ENCODE measurements around the gene DEFB129. TPM values are rescaled to one million over a fixed set of nuclear protein-coding genes. Genes with fewer than 3 reads are reported as not detected.
"Not testable (repeated sequence)": the region's sequence is repeated elsewhere in the genome, so short reads cannot be mapped to it uniquely, and the experiment has no call there.

DEFB129 gene
- total RNA-seq, 2 donors from 2014 or later = not detected

GRCh38 chr20:225879-226278 lies 1.2 kb upstream of the DEFB129 start:
- not testable (repeated sequence) for H3K9me3 Mint-ChIP-seq; H3K27me3 Mint-ChIP-seq; H3K4me3 Mint-ChIP-seq; H3K4me1 Mint-ChIP-seq; H3K36me3 Mint-ChIP-seq (ENCODE audit: low read depth); H3K27ac Mint-ChIP-seq; ATAC-seq (replicated peaks)

GRCh38 chr20:227439-228105 lies 514 bp downstream of the DEFB129 start:
- H3K27me3 Mint-ChIP-seq = peaks cover 7% of the 10 kb centered on the region
- no peaks in the 10 kb centered on the region for H3K36me3 Mint-ChIP-seq (ENCODE audit: low read depth)
- H3K4me1 Mint-ChIP-seq = no peaks in the 10 kb centered on the region
- no peak overlapping the region for H3K4me3 Mint-ChIP-seq
- H3K9me3 Mint-ChIP-seq = no peaks in the 10 kb centered on the region
- ATAC-seq (replicated peaks) = no peak
- no peak overlapping the region for H3K27ac Mint-ChIP-seq

DNA sequence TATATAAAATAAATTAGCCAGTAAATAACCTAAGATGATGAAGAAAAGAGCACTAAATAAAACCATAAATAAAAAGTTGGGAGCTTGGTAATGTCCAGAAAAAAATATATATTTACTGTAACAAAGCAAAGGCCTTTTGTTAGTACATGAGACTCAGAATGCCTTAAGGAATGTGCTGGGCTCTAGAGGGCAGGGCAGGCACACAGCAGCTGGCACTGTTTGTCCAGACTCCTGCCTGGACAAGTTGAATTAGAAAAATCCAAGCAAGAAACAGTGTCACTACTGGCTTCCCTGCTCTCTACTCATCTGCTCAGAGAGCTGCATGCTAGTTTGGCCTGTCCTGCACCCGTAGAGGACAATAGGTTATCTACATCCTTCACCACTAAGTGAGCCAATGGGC lies 8.8 kb downstream of the DEFB129 start:
- H3K27me3 Mint-ChIP-seq = no peaks in the 10 kb centered on the region
- peaks cover 11% of the 10 kb centered on the region for H3K4me1 Mint-ChIP-seq
- ATAC-seq (replicated peaks) = no peak
- no peaks in the 10 kb centered on the region for H3K9me3 Mint-ChIP-seq
- no peak overlapping the region for H3K4me3 Mint-ChIP-seq
- H3K36me3 Mint-ChIP-seq (ENCODE audit: low read depth) = no peaks in the 10 kb centered on the region
- H3K27ac Mint-ChIP-seq = no peak overlapping the region

DNA sequence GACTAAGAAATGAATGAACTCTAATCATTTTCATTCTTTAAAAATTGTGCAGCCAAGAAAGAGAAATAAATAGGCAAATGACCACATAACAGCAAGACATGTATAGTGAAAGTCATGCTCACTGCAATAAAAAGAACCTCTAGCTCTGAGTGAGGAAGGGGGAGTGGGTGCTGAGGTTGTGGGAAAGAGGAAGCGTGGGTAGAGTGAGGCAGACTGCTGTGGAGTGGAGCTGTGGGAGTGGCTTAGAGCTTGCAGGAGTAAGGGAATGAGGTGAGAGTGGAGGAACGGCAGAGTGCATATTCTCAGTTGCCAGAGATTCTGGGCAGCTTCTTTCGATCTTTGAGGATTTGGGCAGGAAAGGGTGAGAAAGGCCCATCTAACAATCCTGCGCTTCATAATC lies 10.4 kb downstream of the DEFB129 start:
- H3K9me3 Mint-ChIP-seq = no peaks in the 10 kb centered on the region
- peaks cover 5% of the 10 kb centered on the region for H3K27me3 Mint-ChIP-seq
- ATAC-seq (replicated peaks) = peak; percentile 89
- peak overlapping the region; percentile 44 for H3K27ac Mint-ChIP-seq
- H3K4me1 Mint-ChIP-seq = peaks cover 11% of the 10 kb centered on the region
- peak overlapping the region; percentile 64 for H3K4me3 Mint-ChIP-seq
- no peaks in the 10 kb centered on the region for H3K36me3 Mint-ChIP-seq (ENCODE audit: low read depth)

DNA sequence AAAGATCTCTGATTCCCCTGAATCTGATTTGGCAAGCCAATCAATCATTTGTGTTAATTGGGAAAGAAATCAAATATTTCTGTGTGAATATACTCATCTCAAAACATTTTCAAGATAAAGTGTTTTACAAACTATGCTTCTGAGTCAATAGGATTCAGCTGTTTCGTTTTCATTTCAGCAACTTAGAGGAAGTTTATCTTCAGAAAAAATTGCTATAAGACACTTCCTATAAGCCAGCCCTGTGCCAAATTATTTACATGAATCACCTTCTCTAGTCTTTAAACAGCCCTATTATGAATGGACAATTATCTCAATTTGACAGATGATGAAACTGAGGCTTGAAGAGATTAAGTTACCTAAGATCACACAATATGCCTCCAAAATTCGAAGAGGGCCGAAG lies 10.9 kb downstream of the DEFB129 start:
- H3K4me3 Mint-ChIP-seq = peak overlapping the region; percentile 64
- H3K4me1 Mint-ChIP-seq = peaks cover 11% of the 10 kb centered on the region
- peak; percentile 84 for ATAC-seq (replicated peaks)
- H3K36me3 Mint-ChIP-seq (ENCODE audit: low read depth) = no peaks in the 10 kb centered on the region
- H3K9me3 Mint-ChIP-seq = no peaks in the 10 kb centered on the region
- peak overlapping the region; percentile 44 for H3K27ac Mint-ChIP-seq
- H3K27me3 Mint-ChIP-seq = peaks cover 9% of the 10 kb centered on the region

DNA sequence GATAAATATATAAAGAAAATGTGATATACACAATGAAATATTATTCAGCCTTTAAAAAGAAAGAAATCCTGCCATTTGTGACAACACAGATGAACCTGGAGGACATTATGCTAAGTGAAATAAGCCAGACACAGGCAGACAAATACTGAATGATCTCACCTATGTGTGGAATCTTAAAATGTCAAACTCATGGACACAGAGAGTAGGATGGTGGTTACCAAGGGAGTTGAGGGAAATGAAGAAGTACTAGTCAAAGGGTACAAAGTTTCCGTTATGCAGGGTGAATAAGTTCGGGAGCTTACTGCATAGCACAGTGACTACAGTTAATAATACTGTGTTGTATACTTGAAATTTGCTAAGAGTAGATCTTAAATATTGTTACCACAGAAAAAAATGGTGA lies 15.8 kb downstream of the DEFB129 start:
- peaks cover 11% of the 10 kb centered on the region for H3K27me3 Mint-ChIP-seq
- no peaks in the 10 kb centered on the region for H3K9me3 Mint-ChIP-seq
- ATAC-seq (replicated peaks) = no peak
- no peak overlapping the region for H3K4me3 Mint-ChIP-seq
- peaks cover 4% of the 10 kb centered on the region for H3K4me1 Mint-ChIP-seq
- H3K36me3 Mint-ChIP-seq (ENCODE audit: low read depth) = no peaks in the 10 kb centered on the region
- no peak overlapping the region for H3K27ac Mint-ChIP-seq

- Mint-ChIP-seq H3K27me3 (no peaks in the 10 kb centered on the region), H3K36me3 (ENCODE audit: low read depth) (no peaks in the 10 kb centered on the region), H3K4me1 (no peaks in the 10 kb centered on the region), H3K4me3 (no peak overlapping the region), H3K9me3 (no peaks in the 10 kb centered on the region), H3K27ac (no peak overlapping the region)
- ATAC-seq (replicated peaks) = no peak
Observed at GRCh38 chr20:251354-251753, 24.3 kb downstream of the DEFB129 start.

- H3K4me1 Mint-ChIP-seq = no peaks in the 10 kb centered on the region
- no peak overlapping the region for H3K4me3 Mint-ChIP-seq
- H3K9me3 Mint-ChIP-seq = no peaks in the 10 kb centered on the region
- H3K27ac Mint-ChIP-seq = no peak overlapping the region
- H3K27me3 Mint-ChIP-seq = no peaks in the 10 kb centered on the region
- no peak for ATAC-seq (replicated peaks)
- no peaks in the 10 kb centered on the region for H3K36me3 Mint-ChIP-seq (ENCODE audit: low read depth)
Observed at GRCh38 chr20:252801-253200, 25.7 kb downstream of the DEFB129 start.

GRCh38 chr20:253447-253846 lies 26.4 kb downstream of the DEFB129 start:
- not testable (repeated sequence) for H3K4me3 Mint-ChIP-seq; H3K36me3 Mint-ChIP-seq (ENCODE audit: low read depth); ATAC-seq (replicated peaks); H3K27me3 Mint-ChIP-seq; H3K4me1 Mint-ChIP-seq; H3K27ac Mint-ChIP-seq; H3K9me3 Mint-ChIP-seq

- H3K9me3 Mint-ChIP-seq = no peaks in the 10 kb centered on the region
- H3K4me3 Mint-ChIP-seq = peak within 1 kb of the TSS; percentile 26
- peaks cover 16% of the 10 kb centered on the region for H3K4me1 Mint-ChIP-seq
- H3K36me3 Mint-ChIP-seq (ENCODE audit: low read depth) = no peaks in the 10 kb centered on the region
- H3K27me3 Mint-ChIP-seq = no peaks in the 10 kb centered on the region
- ATAC-seq (replicated peaks) = no peak
- H3K27ac Mint-ChIP-seq = peak within 1 kb of the TSS; percentile 28
Observed at GRCh38 chr20:257419-257818, 30.4 kb downstream of the DEFB129 start, which contains the start of gene DEFB132. DEFB132 (plus strand) TSS chr20:257724; CDS start chr20:257779, 55 bp downstream.

DNA sequence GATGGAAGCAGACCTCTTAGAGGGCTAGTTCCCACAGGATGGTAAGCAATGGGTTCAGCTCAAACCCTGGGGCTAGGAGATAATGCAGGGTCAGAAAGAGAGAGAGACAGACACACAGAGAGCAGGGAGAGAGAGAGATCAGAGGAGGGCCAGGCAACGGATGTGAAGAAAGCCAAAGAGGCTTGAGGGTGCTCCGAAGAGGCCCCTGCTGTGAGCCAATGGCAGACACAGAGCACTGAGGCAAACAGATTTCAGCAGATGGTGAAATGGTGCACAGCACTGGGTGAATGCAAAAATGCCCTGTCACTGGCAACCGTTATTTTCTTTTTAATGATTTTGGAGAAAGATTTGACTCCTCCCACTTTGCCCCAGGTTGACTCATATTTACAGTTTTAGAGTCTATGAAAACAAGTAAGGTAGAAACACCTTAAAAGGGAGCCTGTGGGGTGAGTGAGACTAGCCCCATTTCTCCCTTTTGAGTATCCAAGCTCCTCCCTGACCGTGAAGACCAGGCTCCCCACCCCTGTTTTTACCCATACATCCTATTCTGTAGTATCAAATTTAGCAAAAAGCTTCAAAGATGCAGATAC lies 31.3 kb downstream of the DEFB129 start:
- H3K4me3 Mint-ChIP-seq = peak overlapping the region; percentile 26
- no peaks in the 10 kb centered on the region for H3K9me3 Mint-ChIP-seq
- no peaks in the 10 kb centered on the region for H3K36me3 Mint-ChIP-seq (ENCODE audit: low read depth)
- H3K4me1 Mint-ChIP-seq = peaks cover 16% of the 10 kb centered on the region
- peak overlapping the region; percentile 28 for H3K27ac Mint-ChIP-seq
- peak; percentile 91 for ATAC-seq (replicated peaks)
- no peaks in the 10 kb centered on the region for H3K27me3 Mint-ChIP-seq

DNA sequence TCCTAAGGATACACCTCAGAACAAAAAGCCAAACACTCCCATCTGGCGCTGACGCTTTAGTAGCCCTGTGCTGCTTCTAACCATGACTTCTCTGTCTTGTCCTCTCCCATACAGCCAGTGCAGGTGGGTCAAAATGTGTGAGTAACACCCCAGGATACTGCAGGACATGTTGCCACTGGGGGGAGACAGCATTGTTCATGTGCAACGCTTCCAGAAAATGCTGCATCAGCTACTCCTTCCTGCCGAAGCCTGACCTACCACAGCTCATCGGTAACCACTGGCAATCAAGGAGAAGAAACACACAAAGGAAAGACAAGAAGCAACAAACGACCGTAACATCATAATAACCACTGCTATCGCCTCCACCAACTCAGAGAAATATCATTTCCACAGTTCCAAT lies 31.9 kb downstream of the DEFB129 start:
- Mint-ChIP-seq H3K27me3 (no peaks in the 10 kb centered on the region), H3K4me3 (peak overlapping the region; percentile 26), H3K4me1 (peaks cover 16% of the 10 kb centered on the region), H3K9me3 (no peaks in the 10 kb centered on the region), H3K36me3 (ENCODE audit: low read depth) (no peaks in the 10 kb centered on the region), H3K27ac (peak overlapping the region; percentile 28)
- ATAC-seq (replicated peaks) = peak; percentile 45

DNA sequence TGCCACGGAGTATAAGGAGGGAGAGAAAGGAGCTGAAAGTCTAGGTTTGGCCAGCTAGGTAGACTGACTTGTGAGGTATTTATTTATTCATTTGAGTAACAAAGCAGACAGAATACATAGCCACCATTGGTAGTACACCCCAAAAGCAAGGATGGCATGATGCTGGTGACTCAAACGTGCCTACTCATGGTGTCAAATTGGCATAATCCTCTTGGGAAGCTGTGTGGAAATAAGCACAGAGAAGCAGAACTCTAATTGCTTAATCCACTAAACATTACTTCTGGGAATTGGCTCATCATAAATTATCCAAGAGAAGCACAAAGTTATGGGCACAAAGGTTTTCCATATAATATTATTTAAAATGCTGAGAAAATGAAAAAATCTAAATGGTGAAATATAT lies 32.9 kb downstream of the DEFB129 start:
- H3K27me3 Mint-ChIP-seq = no peaks in the 10 kb centered on the region
- H3K27ac Mint-ChIP-seq = no peak overlapping the region
- peaks cover 16% of the 10 kb centered on the region for H3K4me1 Mint-ChIP-seq
- H3K4me3 Mint-ChIP-seq = no peak overlapping the region
- no peaks in the 10 kb centered on the region for H3K36me3 Mint-ChIP-seq (ENCODE audit: low read depth)
- no peak for ATAC-seq (replicated peaks)
- H3K9me3 Mint-ChIP-seq = no peaks in the 10 kb centered on the region

DNA sequence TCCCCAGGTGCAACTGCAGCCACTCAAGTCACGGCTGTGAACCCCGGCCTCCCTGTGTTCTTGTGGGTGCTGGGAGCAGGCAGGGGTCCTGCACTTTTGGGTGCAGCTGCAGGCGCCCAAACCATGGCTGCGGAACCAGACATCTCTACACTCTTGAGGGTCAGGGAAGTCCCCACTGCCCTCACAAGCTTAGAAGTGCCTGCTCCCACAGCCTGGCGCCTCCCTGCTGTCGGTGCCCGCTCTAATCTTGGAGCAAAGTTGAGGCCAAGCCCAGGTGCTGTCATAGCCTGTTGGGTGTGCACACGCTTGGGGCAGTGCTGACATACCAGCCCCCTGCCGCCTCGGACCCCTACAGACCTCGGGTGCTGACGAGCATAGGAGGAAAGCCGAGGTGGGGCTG lies 36.6 kb downstream of the DEFB129 start:
- Mint-ChIP-seq H3K36me3 (ENCODE audit: low read depth) (no peaks in the 10 kb centered on the region), H3K9me3 (no peaks in the 10 kb centered on the region), H3K4me3 (no peak overlapping the region), H3K4me1 (peaks cover 18% of the 10 kb centered on the region), H3K27me3 (peaks cover 4% of the 10 kb centered on the region), H3K27ac (no peak overlapping the region)
- no peak for ATAC-seq (replicated peaks)
